ENCODE results near the gene CDPF1. TPM values are rescaled to one million over a fixed set of nuclear protein-coding genes. Genes with fewer than 3 reads are reported as not detected.

CDPF1 gene
- total RNA-seq, 4 donors from 2014 or later: 1.5 to 12.7 (median 4.5) TPM

GRCh38 chr22:46262449-46263215 is 12.5 kb upstream of the CDPF1 start:
- H3K27ac ChIP-seq: peak overlapping the region in 1 of 2 donors; percentile 29
- no peaks in the 10 kb centered on the region for H3K9me3 ChIP-seq
- peak; percentile 48 to 50 for DNase-seq
- TF ChIP-seq, protein P1, sequence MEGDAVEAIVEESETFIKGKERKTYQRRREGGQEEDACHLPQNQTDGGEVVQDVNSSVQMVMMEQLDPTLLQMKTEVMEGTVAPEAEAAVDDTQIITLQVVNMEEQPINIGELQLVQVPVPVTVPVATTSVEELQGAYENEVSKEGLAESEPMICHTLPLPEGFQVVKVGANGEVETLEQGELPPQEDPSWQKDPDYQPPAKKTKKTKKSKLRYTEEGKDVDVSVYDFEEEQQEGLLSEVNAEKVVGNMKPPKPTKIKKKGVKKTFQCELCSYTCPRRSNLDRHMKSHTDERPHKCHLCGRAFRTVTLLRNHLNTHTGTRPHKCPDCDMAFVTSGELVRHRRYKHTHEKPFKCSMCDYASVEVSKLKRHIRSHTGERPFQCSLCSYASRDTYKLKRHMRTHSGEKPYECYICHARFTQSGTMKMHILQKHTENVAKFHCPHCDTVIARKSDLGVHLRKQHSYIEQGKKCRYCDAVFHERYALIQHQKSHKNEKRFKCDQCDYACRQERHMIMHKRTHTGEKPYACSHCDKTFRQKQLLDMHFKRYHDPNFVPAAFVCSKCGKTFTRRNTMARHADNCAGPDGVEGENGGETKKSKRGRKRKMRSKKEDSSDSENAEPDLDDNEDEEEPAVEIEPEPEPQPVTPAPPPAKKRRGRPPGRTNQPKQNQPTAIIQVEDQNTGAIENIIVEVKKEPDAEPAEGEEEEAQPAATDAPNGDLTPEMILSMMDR (IDR thresholded peaks at IDR 0.05): peak in 1 of 4 experiments; percentile 15
- no peak for TF ChIP-seq POLR2A (IDR thresholded peaks at IDR 0.05)
- H3K4me1 ChIP-seq: peaks cover 0 to 6% of the 10 kb centered on the region in 2 donors
- intact Hi-C loops (cut with DNase I; ENCODE audit: low total_unique reads): no loop called here
- H3K4me3 ChIP-seq: peak overlapping the region in 1 of 2 donors; percentile 19
- H3K36me3 ChIP-seq: no peaks in the 10 kb centered on the region
- H3K27me3 ChIP-seq: no peaks in the 10 kb centered on the region

DNA sequence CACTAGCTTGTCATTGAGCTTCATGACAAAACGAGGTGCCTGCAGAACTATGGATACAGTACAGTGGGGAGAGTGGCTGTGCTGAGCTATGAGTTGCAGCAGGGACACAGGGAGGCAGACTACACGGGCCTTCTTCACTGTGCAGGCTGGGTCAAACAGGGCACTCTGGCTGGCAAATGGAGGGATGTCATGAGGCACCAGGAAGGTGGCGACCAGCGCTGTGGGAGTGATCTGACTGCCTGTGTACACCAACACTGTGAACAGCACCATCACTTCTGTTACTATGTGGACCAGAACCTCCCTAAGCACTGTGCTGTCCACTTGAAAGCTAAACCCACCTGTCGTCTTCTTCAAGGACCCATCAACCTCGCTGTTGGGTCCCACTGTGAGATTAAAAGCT is 9.9 kb upstream of the CDPF1 start:
- no peaks in the 10 kb centered on the region for H3K27me3 ChIP-seq
- TF ChIP-seq, protein P1 (IDR thresholded peaks at IDR 0.05): no peak
- TF ChIP-seq POLR2A (IDR thresholded peaks at IDR 0.05): no peak
- no peaks in the 10 kb centered on the region for H3K36me3 ChIP-seq
- intact Hi-C loops (cut with DNase I; ENCODE audit: low total_unique reads): no loop called here
- H3K9me3 ChIP-seq: no peaks in the 10 kb centered on the region
- H3K4me3 ChIP-seq: no peak overlapping the region
- H3K27ac ChIP-seq: no peak overlapping the region
- no peaks in the 10 kb centered on the region for H3K4me1 ChIP-seq
- no peak for DNase-seq

DNA sequence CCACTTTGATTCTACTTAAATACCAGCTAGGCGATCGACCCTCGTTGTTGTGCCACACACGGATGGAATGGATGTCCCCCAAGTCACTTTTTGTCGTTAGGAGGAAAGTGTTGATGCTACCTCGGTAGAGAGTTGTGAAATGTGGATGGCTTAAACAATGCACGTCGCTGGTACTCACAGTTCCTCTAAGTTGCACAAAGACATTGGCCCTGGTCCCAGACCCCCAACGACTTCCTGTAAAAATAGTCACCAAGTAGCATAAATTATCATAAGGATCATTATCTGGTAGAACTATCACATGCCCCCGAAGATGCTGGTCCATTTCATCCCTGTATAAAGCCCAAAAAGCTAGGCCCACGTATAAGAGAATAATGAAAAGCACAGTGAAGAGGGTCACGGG is 9.3 kb upstream of the CDPF1 start:
- H3K36me3 ChIP-seq: no peaks in the 10 kb centered on the region
- H3K27ac ChIP-seq: no peak overlapping the region
- no peak for DNase-seq
- H3K4me1 ChIP-seq: no peaks in the 10 kb centered on the region
- no peak overlapping the region for H3K4me3 ChIP-seq
- no peaks in the 10 kb centered on the region for H3K27me3 ChIP-seq
- no peaks in the 10 kb centered on the region for H3K9me3 ChIP-seq
- TF ChIP-seq POLR2A (IDR thresholded peaks at IDR 0.05): no peak
- TF ChIP-seq, protein P1 (IDR thresholded peaks at IDR 0.05): no peak
- intact Hi-C loops (cut with DNase I; ENCODE audit: low total_unique reads): no loop called here

GRCh38 chr22:46256358-46256958 is 6.4 kb upstream of the CDPF1 start:
- no peak for TF ChIP-seq POLR2A (IDR thresholded peaks at IDR 0.05)
- TF ChIP-seq, protein P1 (IDR thresholded peaks at IDR 0.05): no peak
- intact Hi-C loops (cut with DNase I; ENCODE audit: low total_unique reads): no loop called here

GRCh38 chr22:46251816-46252380 is 1.8 kb upstream of the CDPF1 start:
- Histone ChIP-seq H3K9me3 (no peaks in the 10 kb centered on the region), H3K4me1 (peaks cover 0 to 6% of the 10 kb centered on the region in 2 donors), H3K27ac (no peak overlapping the region), H3K27me3 (no peaks in the 10 kb centered on the region), H3K36me3 (no peaks in the 10 kb centered on the region), H3K4me3 (no peak overlapping the region)
- no peak for TF ChIP-seq POLR2A (IDR thresholded peaks at IDR 0.05)
- TF ChIP-seq, protein P1 (IDR thresholded peaks at IDR 0.05): no peak
- DNase-seq: no peak
- intact Hi-C loops (cut with DNase I; ENCODE audit: low total_unique reads): no loop called here

More at GRCh38 chr22:46256358-46256958, 6.4 kb upstream of the CDPF1 start:
- Histone ChIP-seq H3K27ac (no peak overlapping the region), H3K4me1 (no peaks in the 10 kb centered on the region), H3K27me3 (no peaks in the 10 kb centered on the region), H3K4me3 (no peak overlapping the region), H3K9me3 (no peaks in the 10 kb centered on the region), H3K36me3 (no peaks in the 10 kb centered on the region)
- no peak for DNase-seq
